AG04450 (cell line): ENCODE results near the gene APOC3. TPM values are rescaled to one million over a fixed set of nuclear protein-coding genes. Genes with fewer than 3 reads are reported as not detected.

Experiments used
- CTCF ChIA-PET: fragments of 300-600, 350-600 bp; formaldehyde crosslinking; extraction: SDS; loops from one replicate; lab custom pipeline; 2022; ENCODE audit warnings: antibody characterized with exemption, inconsistent platforms; lab: Charles Lee
- POLR2A ChIA-PET: fragments of 350-600 bp; formaldehyde crosslinking; extraction: SDS; loops from one replicate; lab custom pipeline; 2021; ENCODE audit warnings: antibody characterized with exemption, inconsistent platforms; lab: Yijun Ruan, JAX
- DNase-seq: peaks from one replicate; pipeline ENCODE4 v3.0.0-alpha.2; 2011; ENCODE audit warnings: low read depth, low spot score
- H3K27ac ChIP-seq: one replicate; pipeline ENCODE4 v1.5.1; 2012; ENCODE audit warnings: low read depth, low read length, control low read depth
- H3K27me3 ChIP-seq: one replicate; pipeline ENCODE4 v1.6.0; 2012; ENCODE audit warnings: low read length; ENCODE audit not compliant: control insufficient read depth, insufficient read depth
- H3K4me3 ChIP-seq: 2 replicates; pipeline ENCODE4 v1.5.1; 2011; ENCODE audit warnings: mild to moderate bottlenecking, low read depth, low read length, control low read depth
- H3K9me3 ChIP-seq: 2 replicates; pipeline ENCODE4 v1.5.1; 2012; ENCODE audit warnings: low read length; ENCODE audit not compliant: control insufficient read depth, insufficient read depth
- CTCF ChIP-seq: IDR thresholded peaks from 2 replicates; pipeline ENCODE4 v1.5.1; 2011; ENCODE audit warnings: low read depth, low read length, control low read depth, inconsistent platforms
- polyA plus RNA-seq: library from polyadenylated mRNA; depleted of rRNA; stranded (reverse); fragments of >200 nt; gene quantifications from 2 replicates; pipeline ENCODE4 v1.2.3, GENCODE V29; 2011

Gene APOC3
- polyA plus RNA-seq, 1 experiment = not detected

- TF ChIP-seq CTCF = no peak
- no peak overlapping the region for H3K27ac ChIP-seq
- no peak for DNase-seq
- H3K4me3 ChIP-seq = no peak overlapping the region
- no peaks in the 10 kb centered on the region for H3K9me3 ChIP-seq
- ChIA-PET CTCF (interaction anchor here (2.2 kb wide), 1 partner anchor 18 kb away, joined by 7 read pairs; the partner anchor contains the start of gene APOA5), POLR2A (no interaction called here)
- peaks cover 12% of the 10 kb centered on the region for H3K27me3 ChIP-seq
Measured at GRCh38 chr11:116808262-116809175, 21.2 kb upstream of the APOC3 start.

- CTCF ChIA-PET = interaction anchor here (1.5 to 2.6 kb wide), 2 partner anchors 19 to 25 kb away, joined by 6 to 7 read pairs; partner anchors contain the start of gene APOA5
- peaks cover 10% of the 10 kb centered on the region for H3K27me3 ChIP-seq
- no peak for DNase-seq
- no peak for TF ChIP-seq CTCF
- no peak overlapping the region for H3K27ac ChIP-seq
- no peaks in the 10 kb centered on the region for H3K9me3 ChIP-seq
- POLR2A ChIA-PET = no interaction called here
- no peak overlapping the region for H3K4me3 ChIP-seq
Measured at GRCh38 chr11:116811194-116811593, 18.5 kb upstream of the APOC3 start.

- ChIA-PET POLR2A (no interaction called here), CTCF (interaction anchor here (1.5 to 1.7 kb wide), 2 partner anchors 20 to 24 kb away, joined by 6 read pairs; partner anchors contain the start of gene APOA5)
- Histone ChIP-seq H3K4me3 (no peak overlapping the region), H3K9me3 (no peaks in the 10 kb centered on the region), H3K27me3 (peaks cover 7% of the 10 kb centered on the region), H3K27ac (no peak overlapping the region)
- no peak for TF ChIP-seq CTCF
- no peak for DNase-seq
Measured at GRCh38 chr11:116812109-116812508, 17.6 kb upstream of the APOC3 start.

- no peak for TF ChIP-seq CTCF
- no peak overlapping the region for H3K27ac ChIP-seq
- ChIA-PET CTCF (interaction anchor here (1.7 kb wide), 1 partner anchor 23 kb away, joined by 6 read pairs; no protein-coding TSS in a partner anchor), POLR2A (no interaction called here)
- no peaks in the 10 kb centered on the region for H3K9me3 ChIP-seq
- H3K27me3 ChIP-seq = peaks cover 7% of the 10 kb centered on the region
- H3K4me3 ChIP-seq = no peak overlapping the region
- no peak for DNase-seq
Measured at GRCh38 chr11:116813170-116813569, 16.5 kb upstream of the APOC3 start.
